ENCODE data around the gene KLRD1.
"Not testable (repeated sequence)": the region's sequence is repeated elsewhere in the genome, so short reads cannot be mapped to it uniquely, and the experiment has no call there.

Gene KLRD1

GRCh38 chr12:10338470-10338869, 30.8 kb downstream of the KLRD1 start:
- H3K4me3 ChIP-seq (ENCODE audit: low read length); H3K9me3 ChIP-seq (ENCODE audit: insufficient read depth, low read depth, low read length); H3K36me3 ChIP-seq (ENCODE audit: insufficient read depth, low read length); H3K27ac ChIP-seq (ENCODE audit: low read depth, low read length); H3K27me3 ChIP-seq (ENCODE audit: insufficient read depth, low read length); H3K9ac ChIP-seq (ENCODE audit: low read depth, low read length); H3K4me1 ChIP-seq (ENCODE audit: insufficient read depth, low read length): not testable (repeated sequence)
- 74% methylated on average over 3 of the region's 4 CpGs for WGBS

GRCh38 chr12:10339053-10339840, 31.6 kb downstream of the KLRD1 start:
- WGBS, result 75% methylated on average over 9 of the region's 9 CpGs
- Histone ChIP-seq H3K4me1 (ENCODE audit: insufficient read depth, low read length) (no peaks in the 10 kb centered on the region; the same call in 1 of the 2 replicates), H3K36me3 (ENCODE audit: insufficient read depth, low read length) (no peaks in the 10 kb centered on the region), H3K9me3 (ENCODE audit: insufficient read depth, low read depth, low read length) (0 out of 2 replicates have a peak, but pooled peaks cover 5% of the 10 kb centered on the region), H3K4me3 (ENCODE audit: low read length) (no peak overlapping the region), H3K27me3 (ENCODE audit: insufficient read depth, low read length) (no peaks in the 10 kb centered on the region), H3K9ac (ENCODE audit: low read depth, low read length) (no peak overlapping the region), H3K27ac (ENCODE audit: low read depth, low read length) (no peak overlapping the region)

GRCh38 chr12:10340946-10341345, 33.3 kb downstream of the KLRD1 start:
- not testable (repeated sequence) for H3K27me3 ChIP-seq (ENCODE audit: insufficient read depth, low read length); H3K9ac ChIP-seq (ENCODE audit: low read depth, low read length); H3K9me3 ChIP-seq (ENCODE audit: insufficient read depth, low read depth, low read length); H3K27ac ChIP-seq (ENCODE audit: low read depth, low read length); H3K4me1 ChIP-seq (ENCODE audit: insufficient read depth, low read length); H3K4me3 ChIP-seq (ENCODE audit: low read length); H3K36me3 ChIP-seq (ENCODE audit: insufficient read depth, low read length)
- WGBS, result 100% methylated on average over 1 of the region's 2 CpGs

GRCh38 chr12:10341892-10342509, 34.3 kb downstream of the KLRD1 start:
- no peak overlapping the region for H3K27ac ChIP-seq (ENCODE audit: low read depth, low read length)
- 0 out of 2 replicates have a peak, but pooled peaks cover 5% of the 10 kb centered on the region for H3K9me3 ChIP-seq (ENCODE audit: insufficient read depth, low read depth, low read length)
- no peaks in the 10 kb centered on the region for H3K36me3 ChIP-seq (ENCODE audit: insufficient read depth, low read length)
- H3K4me1 ChIP-seq (ENCODE audit: insufficient read depth, low read length), result no peaks in the 10 kb centered on the region; the same call in 1 of the 2 replicates
- no peak overlapping the region for H3K9ac ChIP-seq (ENCODE audit: low read depth, low read length)
- no peak overlapping the region for H3K4me3 ChIP-seq (ENCODE audit: low read length)
- H3K27me3 ChIP-seq (ENCODE audit: insufficient read depth, low read length), result no peaks in the 10 kb centered on the region
- WGBS, result 100% methylated on average over 1 of the region's 1 CpG

- not testable (repeated sequence) for H3K4me3 ChIP-seq (ENCODE audit: low read length); H3K27ac ChIP-seq (ENCODE audit: low read depth, low read length); H3K27me3 ChIP-seq (ENCODE audit: insufficient read depth, low read length); H3K36me3 ChIP-seq (ENCODE audit: insufficient read depth, low read length); H3K9me3 ChIP-seq (ENCODE audit: insufficient read depth, low read depth, low read length); H3K9ac ChIP-seq (ENCODE audit: low read depth, low read length); H3K4me1 ChIP-seq (ENCODE audit: insufficient read depth, low read length)
- WGBS, result 67% methylated on average over 3 of the region's 3 CpGs
These were observed 43.8 kb downstream of the KLRD1 start for GRCh38 chr12:10351457-10351856.

- Histone ChIP-seq H3K27ac (ENCODE audit: low read depth, low read length) (0 out of 2 replicates have a peak overlapping the region, but pooled peaks have one; percentile 30), H3K9ac (ENCODE audit: low read depth, low read length) (no peak overlapping the region), H3K9me3 (ENCODE audit: insufficient read depth, low read depth, low read length) (0 out of 2 replicates have a peak, but pooled peaks cover 3% of the 10 kb centered on the region), H3K4me1 (ENCODE audit: insufficient read depth, low read length) (peaks cover 5% of the 10 kb centered on the region; the same call in 1 of the 2 replicates), H3K36me3 (ENCODE audit: insufficient read depth, low read length) (no peaks in the 10 kb centered on the region), H3K4me3 (ENCODE audit: low read length) (no peak overlapping the region), H3K27me3 (ENCODE audit: insufficient read depth, low read length) (no peaks in the 10 kb centered on the region)
- 83% methylated on average over 4 of the region's 4 CpGs for whole genome bisulfite sequencing
These were observed 46.4 kb downstream of the KLRD1 start for GRCh38 chr12:10354071-10354470.

- WGBS, result 63% methylated on average over 2 of the region's 2 CpGs
- Histone ChIP-seq H3K9ac (ENCODE audit: low read depth, low read length) (no peak overlapping the region), H3K4me3 (ENCODE audit: low read length) (no peak overlapping the region), H3K36me3 (ENCODE audit: insufficient read depth, low read length) (no peaks in the 10 kb centered on the region), H3K9me3 (ENCODE audit: insufficient read depth, low read depth, low read length) (0 out of 2 replicates have a peak, but pooled peaks cover 3% of the 10 kb centered on the region), H3K27ac (ENCODE audit: low read depth, low read length) (0 out of 2 replicates have a peak overlapping the region, but pooled peaks have one; percentile 30), H3K27me3 (ENCODE audit: insufficient read depth, low read length) (no peaks in the 10 kb centered on the region), H3K4me1 (ENCODE audit: insufficient read depth, low read length) (peaks cover 5% of the 10 kb centered on the region; the same call in 1 of the 2 replicates)
These were observed 46.8 kb downstream of the KLRD1 start for GRCh38 chr12:10354502-10354901.

GRCh38 chr12:10358131-10358530, 50.5 kb downstream of the KLRD1 start:
- Histone ChIP-seq H3K9ac (ENCODE audit: low read depth, low read length) (no peak overlapping the region), H3K9me3 (ENCODE audit: insufficient read depth, low read depth, low read length) (no peaks in the 10 kb centered on the region), H3K36me3 (ENCODE audit: insufficient read depth, low read length) (no peaks in the 10 kb centered on the region), H3K27ac (ENCODE audit: low read depth, low read length) (no peak overlapping the region), H3K27me3 (ENCODE audit: insufficient read depth, low read length) (no peaks in the 10 kb centered on the region), H3K4me1 (ENCODE audit: insufficient read depth, low read length) (peaks cover 29% of the 10 kb centered on the region), H3K4me3 (ENCODE audit: low read length) (no peak overlapping the region)
- 79% methylated on average over 5 of the region's 5 CpGs for WGBS

GRCh38 chr12:10358969-10359368, 51.3 kb downstream of the KLRD1 start:
- Histone ChIP-seq H3K36me3 (ENCODE audit: insufficient read depth, low read length) (no peaks in the 10 kb centered on the region), H3K4me3 (ENCODE audit: low read length) (no peak overlapping the region), H3K27me3 (ENCODE audit: insufficient read depth, low read length) (no peaks in the 10 kb centered on the region), H3K4me1 (ENCODE audit: insufficient read depth, low read length) (peaks cover 38% of the 10 kb centered on the region), H3K27ac (ENCODE audit: low read depth, low read length) (no peak overlapping the region), H3K9me3 (ENCODE audit: insufficient read depth, low read depth, low read length) (no peaks in the 10 kb centered on the region), H3K9ac (ENCODE audit: low read depth, low read length) (no peak overlapping the region)
- WGBS, result 100% methylated on average over 1 of the region's 1 CpG

- Histone ChIP-seq H3K9ac (ENCODE audit: low read depth, low read length) (peak overlapping the region; percentile 58), H3K4me3 (ENCODE audit: low read length) (no peak overlapping the region), H3K36me3 (ENCODE audit: insufficient read depth, low read length) (no peaks in the 10 kb centered on the region), H3K27ac (ENCODE audit: low read depth, low read length) (peak overlapping the region; percentile 83), H3K4me1 (ENCODE audit: insufficient read depth, low read length) (peaks cover 49% of the 10 kb centered on the region), H3K9me3 (ENCODE audit: insufficient read depth, low read depth, low read length) (no peaks in the 10 kb centered on the region), H3K27me3 (ENCODE audit: insufficient read depth, low read length) (no peaks in the 10 kb centered on the region)
- WGBS, result 74% methylated on average over 4 of the region's 4 CpGs
These were observed 53.4 kb downstream of the KLRD1 start for GRCh38 chr12:10361084-10361483.

GRCh38 chr12:10361622-10362021, 54.0 kb downstream of the KLRD1 start:
- WGBS, result 50% methylated on average over 4 of the region's 4 CpGs

More at GRCh38 chr12:10361622-10362021, 54.0 kb downstream of the KLRD1 start:
- H3K27ac ChIP-seq (ENCODE audit: low read depth, low read length), result peak overlapping the region; percentile 83; the same call in 1 of the 2 replicates
- H3K9ac ChIP-seq (ENCODE audit: low read depth, low read length), result peak overlapping the region; percentile 58
- no peak overlapping the region for H3K4me3 ChIP-seq (ENCODE audit: low read length)
- H3K4me1 ChIP-seq (ENCODE audit: insufficient read depth, low read length), result peaks cover 54% of the 10 kb centered on the region
- no peaks in the 10 kb centered on the region for H3K27me3 ChIP-seq (ENCODE audit: insufficient read depth, low read length)
- no peaks in the 10 kb centered on the region for H3K9me3 ChIP-seq (ENCODE audit: insufficient read depth, low read depth, low read length)
- no peaks in the 10 kb centered on the region for H3K36me3 ChIP-seq (ENCODE audit: insufficient read depth, low read length)

Data from HUES64 (cell line).